EL (cell line): ENCODE measurements around the gene SV2B.
A peak's percentile ranks its signal among the peaks of the same experiment; 100 is the strongest.

Source experiments
- DNase-seq: peaks from one replicate; pipeline ENCODE4 v3.0.0-alpha.2; 2016

The SV2B gene

GRCh38 chr15:91235376-91235775, 135.3 kb downstream of the SV2B start:
- no peak for DNase-seq

- DNase-seq = no peak
Measured at GRCh38 chr15:91237445-91237844, 137.4 kb downstream of the SV2B start.

GRCh38 chr15:91238644-91239425, 138.8 kb downstream of the SV2B start:
- no peak for DNase-seq

GRCh38 chr15:91243826-91244225, 143.8 kb downstream of the SV2B start:
- no peak for DNase-seq

- DNase-seq = no peak
Measured at GRCh38 chr15:91244919-91245318, 144.9 kb downstream of the SV2B start.

DNA sequence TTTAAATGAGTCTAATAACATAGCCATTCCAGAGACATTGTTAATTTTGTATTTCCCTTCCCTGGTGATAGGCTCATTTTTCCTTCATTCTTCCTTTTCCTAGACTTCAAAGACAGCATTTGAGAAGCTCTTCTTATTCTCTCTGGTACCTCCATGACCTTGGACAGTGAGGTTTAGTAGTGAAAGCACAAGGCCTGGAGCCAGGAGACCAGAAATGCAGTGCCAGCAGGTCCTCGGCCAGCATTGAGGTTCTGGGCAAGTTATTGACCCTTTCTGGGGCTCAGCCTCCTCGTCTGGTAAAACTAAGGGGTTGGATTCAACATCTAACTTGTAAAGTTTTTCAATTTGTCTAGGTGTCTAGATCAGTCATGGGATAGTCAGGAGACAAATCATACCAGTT, 146.9 kb downstream of the SV2B start:
- no peak for DNase-seq

- DNase-seq = no peak
Measured at GRCh38 chr15:91249591-91249990, 149.5 kb downstream of the SV2B start.

DNA sequence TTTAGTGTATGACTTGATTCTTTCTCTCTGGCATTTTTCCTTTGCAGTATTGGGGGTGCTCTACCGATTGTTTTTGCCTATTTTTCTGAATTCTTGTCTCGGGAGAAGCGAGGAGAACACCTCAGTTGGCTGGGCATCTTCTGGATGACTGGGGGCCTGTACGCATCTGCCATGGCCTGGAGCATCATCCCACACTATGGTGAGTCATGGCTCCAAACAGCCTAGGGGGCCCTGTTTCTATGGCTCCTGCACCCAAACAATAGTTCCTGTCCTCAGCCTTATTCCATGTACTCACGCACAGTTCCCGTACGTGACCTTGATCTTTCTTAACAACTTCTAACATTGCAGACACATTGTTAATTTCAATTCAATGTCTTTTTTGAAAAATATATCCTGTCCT, 152.3 kb downstream of the SV2B start:
- DNase-seq = no peak

- no peak for DNase-seq
Measured at GRCh38 chr15:91252756-91253155, 152.7 kb downstream of the SV2B start.

- DNase-seq = no peak
Measured at GRCh38 chr15:91253605-91254004, 153.5 kb downstream of the SV2B start.

GRCh38 chr15:91254766-91255165, 154.7 kb downstream of the SV2B start:
- no peak for DNase-seq

DNA sequence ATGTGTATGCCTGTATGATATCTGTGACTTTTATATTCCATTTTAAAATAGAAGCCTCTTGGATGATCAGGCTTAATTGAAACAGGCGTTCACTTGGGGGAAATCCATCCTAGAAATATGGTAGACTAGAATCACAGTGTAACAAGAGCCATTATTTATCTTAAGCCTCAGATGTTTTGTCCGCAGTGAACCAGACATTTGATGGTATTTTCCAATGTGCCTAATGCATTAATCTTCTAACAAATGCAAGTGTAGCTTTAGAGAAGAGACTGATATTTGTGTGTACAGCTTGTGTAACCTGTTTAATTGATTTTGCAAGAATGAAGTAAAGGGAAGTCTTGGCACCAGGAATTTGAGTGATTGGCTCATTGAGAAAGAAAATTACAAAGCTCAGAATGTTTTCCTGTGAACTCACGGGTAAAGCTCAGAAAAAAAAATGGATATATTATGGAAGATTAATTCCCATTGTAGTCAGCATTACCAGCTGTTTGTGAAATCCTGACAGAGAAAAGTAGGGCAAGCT, 155.7 kb downstream of the SV2B start:
- DNase-seq = no peak

DNA sequence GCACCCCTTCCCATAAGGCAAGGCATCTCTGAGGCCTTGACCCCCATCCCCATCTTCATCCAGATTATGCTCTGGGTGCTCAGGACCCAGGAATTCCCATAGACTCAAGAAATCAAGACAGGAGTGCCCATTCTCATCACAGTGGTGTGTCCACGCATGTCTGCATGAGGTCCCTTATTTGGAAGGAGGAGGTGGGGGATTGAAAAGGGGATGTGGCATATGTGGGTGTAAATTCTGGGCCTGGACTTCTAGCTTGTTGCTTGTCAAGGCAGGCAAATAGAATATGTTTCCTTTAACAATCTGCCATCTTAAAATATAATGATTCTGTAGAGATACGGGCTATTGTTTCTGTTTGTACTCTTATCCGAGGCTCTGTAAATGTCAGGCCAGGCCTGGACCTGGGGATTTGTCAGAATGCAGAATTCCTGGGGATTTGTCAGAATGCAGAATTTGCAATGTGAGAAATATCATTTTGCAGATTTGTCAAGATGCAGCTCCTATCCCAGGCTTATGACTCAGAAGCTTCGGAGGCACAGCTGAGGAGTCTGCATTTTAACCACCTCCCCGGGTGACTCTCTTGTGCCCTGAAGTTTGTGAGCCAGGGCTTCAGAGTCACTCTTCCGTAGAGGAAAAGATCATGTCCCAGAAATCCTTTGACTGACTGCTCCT, 157.8 kb downstream of the SV2B start:
- no peak for DNase-seq

- DNase-seq = no peak
Measured at GRCh38 chr15:91258415-91258759, 158.3 kb downstream of the SV2B start.

GRCh38 chr15:91259077-91259476, 159.0 kb downstream of the SV2B start:
- DNase-seq = no peak

GRCh38 chr15:91261345-91261744, 161.3 kb downstream of the SV2B start:
- no peak for DNase-seq

- DNase-seq = peak; percentile 9
Measured at GRCh38 chr15:91263632-91264531, 163.8 kb downstream of the SV2B start.

- no peak for DNase-seq
Measured at GRCh38 chr15:91264651-91265351, 164.7 kb downstream of the SV2B start.

GRCh38 chr15:91265416-91265940, 165.4 kb downstream of the SV2B start:
- DNase-seq = no peak

DNA sequence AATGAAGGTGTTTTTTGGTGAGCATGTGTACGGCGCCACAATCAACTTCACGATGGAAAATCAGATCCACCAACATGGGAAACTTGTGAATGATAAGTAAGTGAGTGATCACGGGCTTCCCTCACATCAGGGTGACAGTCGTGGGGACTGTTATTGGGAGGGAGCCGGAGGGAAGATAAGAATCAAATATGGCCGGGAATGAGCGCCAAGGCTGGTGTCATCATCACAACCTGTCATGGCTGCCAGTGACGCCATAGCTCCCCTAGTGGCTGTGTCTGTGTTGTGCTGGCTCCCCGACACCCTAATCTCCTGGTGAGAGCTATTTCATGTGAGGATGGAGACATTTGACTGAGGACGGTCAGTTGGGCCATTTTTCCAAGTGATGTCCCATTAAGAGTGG, 168.5 kb downstream of the SV2B start:
- peak; percentile 3 for DNase-seq

GRCh38 chr15:91270747-91271146, 170.7 kb downstream of the SV2B start:
- DNase-seq = no peak

DNA sequence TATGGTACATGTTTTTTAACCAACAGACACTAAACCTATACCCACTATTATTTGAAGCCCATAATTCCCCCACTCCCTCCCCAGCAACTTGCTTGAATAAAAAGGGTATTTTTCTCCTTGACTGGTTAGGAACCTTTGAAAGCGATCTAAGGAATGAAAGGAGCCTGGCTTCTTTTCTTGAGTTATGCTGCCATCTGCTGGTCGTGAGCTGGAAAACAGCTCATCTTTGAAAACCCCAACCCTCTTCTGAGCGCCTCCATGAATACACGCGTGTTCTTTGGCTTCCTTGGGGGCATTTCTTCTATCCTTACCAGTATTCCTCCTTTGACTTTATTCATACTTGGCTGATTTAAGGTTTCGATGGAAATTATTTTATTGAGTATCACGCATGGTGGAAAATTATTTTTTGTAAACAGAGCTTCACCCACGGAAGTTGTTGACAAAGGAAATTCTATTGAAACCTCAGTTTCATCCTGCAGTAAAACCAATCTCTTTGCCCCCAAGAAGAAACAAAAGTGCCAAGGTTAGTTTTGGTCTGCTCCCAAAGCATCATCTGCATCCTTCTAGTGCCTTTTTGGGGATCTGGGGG, 171.6 kb downstream of the SV2B start:
- peak; percentile 61 for DNase-seq
